A673 (cell line): ENCODE measurements around the gene H1-8.

Experiments
- EZH2 ChIP-seq: fragments of 200-600 bp; sonication (generic); IDR thresholded peaks from 2 replicates; pipeline ENCODE4 v1.6.1; 2017; ENCODE audit warnings: borderline replicate concordance, low read depth, mild to moderate bottlenecking, mixed read lengths, antibody characterized with exemption, low read length; ENCODE audit not compliant: poor library complexity, severe bottlenecking
- TF ChIP-seq, protein P1 (sequence below): fragments of 300-800, 200-600 bp; sonication (generic); conservative IDR thresholded peaks from 2 replicates; pipeline ENCODE4 v1.5.1; 2017; ENCODE audit warnings: low read depth, mild to moderate bottlenecking, antibody characterized with exemption, low read length, moderate library complexity, mixed read lengths

DNA sequence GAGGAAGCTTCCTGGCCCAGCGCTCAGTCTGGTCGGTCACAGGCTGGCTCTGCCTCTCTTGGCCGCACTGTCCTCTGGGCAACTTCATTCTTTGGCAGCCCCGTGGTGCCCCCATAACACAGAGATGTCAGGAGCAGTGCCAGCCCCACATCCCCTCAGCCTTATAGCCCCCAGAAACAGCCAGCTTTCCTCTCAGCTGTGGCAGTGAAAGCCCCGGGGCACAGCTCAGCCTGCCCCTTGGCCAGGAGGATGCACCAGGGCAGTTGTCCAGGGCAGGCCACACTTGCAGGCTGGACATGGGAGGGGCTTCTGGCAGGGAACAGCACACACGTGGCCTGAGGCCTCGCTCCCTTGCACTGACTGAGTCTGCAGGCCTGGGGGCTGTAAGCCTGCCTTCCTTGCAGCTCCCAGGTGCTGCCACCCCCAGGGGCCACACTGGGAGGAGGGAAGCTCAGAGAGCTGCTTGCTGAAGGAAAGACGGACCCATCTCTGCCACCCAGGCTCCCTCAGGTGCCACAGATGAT, 24.9 kb upstream of the H1-8 start:
- TF ChIP-seq, protein P1, sequence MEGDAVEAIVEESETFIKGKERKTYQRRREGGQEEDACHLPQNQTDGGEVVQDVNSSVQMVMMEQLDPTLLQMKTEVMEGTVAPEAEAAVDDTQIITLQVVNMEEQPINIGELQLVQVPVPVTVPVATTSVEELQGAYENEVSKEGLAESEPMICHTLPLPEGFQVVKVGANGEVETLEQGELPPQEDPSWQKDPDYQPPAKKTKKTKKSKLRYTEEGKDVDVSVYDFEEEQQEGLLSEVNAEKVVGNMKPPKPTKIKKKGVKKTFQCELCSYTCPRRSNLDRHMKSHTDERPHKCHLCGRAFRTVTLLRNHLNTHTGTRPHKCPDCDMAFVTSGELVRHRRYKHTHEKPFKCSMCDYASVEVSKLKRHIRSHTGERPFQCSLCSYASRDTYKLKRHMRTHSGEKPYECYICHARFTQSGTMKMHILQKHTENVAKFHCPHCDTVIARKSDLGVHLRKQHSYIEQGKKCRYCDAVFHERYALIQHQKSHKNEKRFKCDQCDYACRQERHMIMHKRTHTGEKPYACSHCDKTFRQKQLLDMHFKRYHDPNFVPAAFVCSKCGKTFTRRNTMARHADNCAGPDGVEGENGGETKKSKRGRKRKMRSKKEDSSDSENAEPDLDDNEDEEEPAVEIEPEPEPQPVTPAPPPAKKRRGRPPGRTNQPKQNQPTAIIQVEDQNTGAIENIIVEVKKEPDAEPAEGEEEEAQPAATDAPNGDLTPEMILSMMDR = no peak
- TF ChIP-seq EZH2 = no peak
